Right ventricle myocardium inferior (tissue), 1 donor: ENCODE data around the gene TSPAN18. TPM values are rescaled to one million over a fixed set of nuclear protein-coding genes. Genes with fewer than 3 reads are reported as not detected.
"Not testable (repeated sequence)": the region's sequence is repeated elsewhere in the genome, so short reads cannot be mapped to it uniquely, and the experiment has no call there.

Experiments
- ATAC-seq: fragments of 200-7000 bp; cut with Tn5 transposase; one replicate; pipeline ENCODE4 v1.9.1; 2020; ENCODE audit warnings: mild to moderate bottlenecking, moderate library complexity
- DNase-seq: peaks from one replicate; pipeline ENCODE4 v3.0.0; 2021; ENCODE audit errors: missing footprints
- intact Hi-C: fragments of 100-400 bp; cut with DNase I; formaldehyde crosslinking; loops from one replicate; pipeline ENCODE4 v1.11.0; 2022
- total RNA-seq: library from RNA; stranded (reverse); fragmentation: NEBNext Ultra II Directional; extraction: Animal tissue kit (Norgen Biotek cat#: 25700); gene quantifications from one replicate; pipeline ENCODE4 v1.2.1, GENCODE V29; 2021
- donor health status: DM: no; HTN: yes; CAD: no; lungs with severe emphysema.

The TSPAN18 gene
- total RNA-seq, 1 donor from 2014 or later: 115 TPM

- intact Hi-C loops: loop anchor here (5.0 kb wide), 1 partner anchor 50 kb away; no protein-coding TSS in a partner anchor
- peak; percentile 80 for ATAC-seq
- DNase-seq: peak; percentile 77
Measured at GRCh38 chr11:44861849-44862557, 135.2 kb downstream of the TSPAN18 start.

GRCh38 chr11:44862558-44863101 is 135.9 kb downstream of the TSPAN18 start:
- ATAC-seq (no peak), DNase-seq (no peak)
- intact Hi-C loops: loop anchor here (5.0 kb wide), 1 partner anchor 50 kb away; no protein-coding TSS in a partner anchor

DNA sequence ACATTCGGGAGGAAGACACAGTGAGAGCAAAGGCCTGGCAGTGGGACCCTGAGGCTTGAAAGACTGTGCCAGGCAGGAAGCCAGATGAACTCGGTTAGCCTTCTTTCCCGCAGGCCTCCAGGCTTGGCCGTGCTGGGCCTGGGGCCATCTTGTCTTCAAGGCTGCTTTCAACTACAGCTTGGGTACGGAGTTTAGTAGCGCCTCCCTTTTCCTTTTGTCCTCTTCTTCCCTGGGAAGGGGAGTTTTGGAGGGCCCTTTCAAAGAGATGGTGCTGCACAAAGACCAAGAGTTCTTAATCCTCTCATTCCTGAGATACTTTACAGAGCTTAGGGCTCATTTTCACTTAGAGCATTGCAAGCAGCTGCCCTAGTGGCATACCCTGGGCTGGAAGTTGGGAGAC is 136.5 kb downstream of the TSPAN18 start:
- intact Hi-C loops: loop anchor here (5.0 kb wide), 1 partner anchor 51 kb away; no protein-coding TSS in a partner anchor
- DNase-seq: no peak
- no peak for ATAC-seq

- ATAC-seq (peak; percentile 53), DNase-seq (peak; percentile 83)
- intact Hi-C loops: no loop called here
Measured at GRCh38 chr11:44865866-44866272, 139.1 kb downstream of the TSPAN18 start.

DNA sequence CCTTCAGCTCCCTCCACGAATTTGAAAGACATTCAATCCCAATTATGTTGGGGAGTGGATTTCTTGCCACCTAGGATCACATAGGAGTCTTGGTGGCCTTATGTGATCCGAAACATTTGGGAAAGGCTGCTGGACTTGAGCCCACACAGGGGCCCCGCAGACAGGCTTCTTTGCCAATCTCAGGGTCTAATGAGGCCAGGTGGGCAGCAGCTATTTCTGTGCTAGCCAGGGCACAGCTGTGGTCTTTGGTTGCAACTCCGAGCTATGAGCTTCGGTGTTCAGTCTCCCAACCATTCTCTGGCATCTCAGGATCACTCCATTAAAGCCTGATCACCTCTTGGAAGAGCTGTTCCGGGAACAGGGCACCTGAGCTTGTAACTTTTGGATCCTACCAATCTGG is 139.5 kb downstream of the TSPAN18 start:
- intact Hi-C loops: no loop called here
- no peak for DNase-seq
- no peak for ATAC-seq

GRCh38 chr11:44868021-44868420 is 141.3 kb downstream of the TSPAN18 start:
- intact Hi-C loops: loop anchor here (2.0 kb wide), 1 partner anchor 101 kb away; no protein-coding TSS in a partner anchor
- no peak for DNase-seq

DNA sequence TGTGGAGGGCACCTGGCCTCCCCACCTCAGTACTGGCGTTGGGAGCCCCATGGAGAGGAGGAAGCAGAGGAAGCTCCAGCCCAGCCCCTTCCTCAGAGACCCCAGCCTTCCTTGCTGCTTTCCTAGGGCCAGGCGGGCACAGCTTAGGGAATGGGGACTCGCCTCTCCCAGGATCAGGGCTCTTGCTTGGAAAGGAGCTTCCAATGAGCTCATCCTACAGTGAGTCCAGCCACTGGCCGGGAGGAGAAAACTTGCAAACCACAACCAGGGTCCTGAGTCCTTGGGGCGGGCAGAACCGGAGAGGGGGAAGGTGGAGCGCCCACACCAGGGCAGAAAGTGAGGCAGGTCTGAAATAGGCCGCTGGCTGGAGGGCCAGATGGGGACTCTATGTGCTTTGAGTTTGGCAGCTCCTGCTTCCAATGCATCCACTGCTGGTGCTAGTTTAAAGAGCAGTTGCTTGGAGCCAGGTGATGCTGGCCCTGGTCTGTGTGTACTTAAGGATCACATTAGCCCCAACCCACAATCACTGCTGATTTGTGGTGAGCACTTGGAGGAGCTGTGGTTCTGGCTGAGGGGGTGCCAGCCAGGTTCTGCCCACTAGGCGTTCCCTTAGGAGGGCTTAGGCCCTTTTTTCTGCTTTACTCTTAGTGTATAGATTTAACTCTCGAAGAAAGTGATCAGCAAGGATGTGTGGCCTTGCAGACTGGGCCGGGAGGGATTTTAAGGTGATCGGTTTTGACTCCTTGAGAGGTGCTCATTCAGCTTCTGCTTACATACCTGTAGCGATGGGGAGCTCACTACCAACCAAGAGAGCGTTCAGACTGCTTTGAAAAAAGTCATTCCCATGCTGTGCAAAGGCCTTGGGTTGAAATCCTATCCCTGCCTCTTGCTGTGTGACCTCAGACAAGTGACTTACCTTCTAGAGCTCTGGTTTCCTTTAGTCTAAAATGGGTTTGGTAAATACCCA is 142.0 kb downstream of the TSPAN18 start:
- intact Hi-C loops: loop anchor here (2.0 kb wide), 1 partner anchor 102 kb away; no protein-coding TSS in a partner anchor
- peak; percentile 61 for ATAC-seq
- no peak for DNase-seq

More at GRCh38 chr11:44868021-44868420, 141.3 kb downstream of the TSPAN18 start:
- no peak for ATAC-seq

DNA sequence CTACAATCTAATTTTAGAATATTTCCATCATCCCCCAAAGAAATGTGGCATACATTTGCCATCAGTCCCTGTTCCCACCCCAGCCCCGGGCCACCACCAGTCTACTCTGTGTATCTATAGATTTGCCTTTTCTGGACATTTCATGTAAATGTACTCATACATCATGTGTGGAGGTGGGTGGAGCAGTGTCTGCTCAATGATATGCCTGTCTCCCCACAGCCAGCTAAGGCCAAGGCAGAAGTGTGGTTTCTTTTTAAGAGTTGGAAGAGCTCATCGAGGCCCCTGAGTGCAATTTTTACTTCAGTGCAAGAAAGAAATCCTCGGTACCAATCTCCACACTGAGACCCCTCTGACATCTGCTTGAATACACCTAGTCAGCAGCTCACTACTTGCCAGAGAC is 143.4 kb downstream of the TSPAN18 start:
- intact Hi-C loops: no loop called here
- ATAC-seq (no peak), DNase-seq (no peak)

DNA sequence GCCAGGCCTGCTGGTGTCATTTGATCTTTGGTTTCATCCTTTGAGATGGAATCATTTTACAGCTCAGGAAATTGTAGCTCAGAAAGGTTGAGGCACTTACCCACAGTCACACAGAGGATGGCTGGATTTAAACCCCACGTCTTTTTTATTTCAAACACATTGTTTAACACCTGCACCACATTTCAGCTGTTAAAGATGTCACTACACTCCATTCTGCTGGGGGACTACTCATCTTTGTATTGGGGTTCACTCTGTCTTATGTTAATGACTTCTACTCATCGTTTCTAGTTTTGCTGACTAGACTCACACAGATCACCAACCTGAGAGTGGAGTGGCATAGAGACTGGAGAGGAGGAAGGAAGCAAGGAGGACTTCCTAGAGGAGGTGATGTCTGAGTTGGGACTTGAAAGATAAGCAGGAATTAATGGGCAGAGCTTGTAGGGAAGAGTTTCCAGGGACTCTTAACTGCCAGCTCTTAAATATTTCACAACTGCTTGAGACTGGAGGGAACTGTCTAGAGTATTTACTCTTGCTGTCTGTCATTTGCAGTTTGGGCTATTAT is 143.9 kb downstream of the TSPAN18 start:
- ATAC-seq: no peak

GRCh38 chr11:44871682-44872081 is 144.9 kb downstream of the TSPAN18 start:
- intact Hi-C loops, ATAC-seq, DNase-seq: not testable (repeated sequence)

More for the DNA sequence above, 143.9 kb downstream of the TSPAN18 start:
- intact Hi-C loops: no loop called here
- DNase-seq: no peak

DNA sequence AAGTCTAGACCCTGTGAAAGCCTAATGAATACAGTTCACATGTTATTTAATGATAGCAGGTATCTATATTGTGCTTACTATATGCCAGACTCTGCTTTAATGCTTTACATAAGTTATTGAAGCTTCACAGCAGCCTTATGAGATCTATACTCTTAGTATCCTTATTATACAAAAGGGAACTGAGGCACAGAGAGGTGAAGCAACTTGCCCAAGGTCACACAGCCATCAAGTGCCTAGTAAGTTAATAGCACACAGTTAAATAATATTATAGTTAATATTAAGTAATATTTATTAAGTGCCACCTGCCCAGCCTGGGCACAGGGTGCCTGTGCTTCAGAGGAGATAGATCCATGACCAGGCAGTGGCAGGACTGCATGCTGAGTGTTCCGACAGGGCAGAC is 145.8 kb downstream of the TSPAN18 start:
- DNase-seq: no peak
- ATAC-seq: no peak
- intact Hi-C loops: no loop called here

DNA sequence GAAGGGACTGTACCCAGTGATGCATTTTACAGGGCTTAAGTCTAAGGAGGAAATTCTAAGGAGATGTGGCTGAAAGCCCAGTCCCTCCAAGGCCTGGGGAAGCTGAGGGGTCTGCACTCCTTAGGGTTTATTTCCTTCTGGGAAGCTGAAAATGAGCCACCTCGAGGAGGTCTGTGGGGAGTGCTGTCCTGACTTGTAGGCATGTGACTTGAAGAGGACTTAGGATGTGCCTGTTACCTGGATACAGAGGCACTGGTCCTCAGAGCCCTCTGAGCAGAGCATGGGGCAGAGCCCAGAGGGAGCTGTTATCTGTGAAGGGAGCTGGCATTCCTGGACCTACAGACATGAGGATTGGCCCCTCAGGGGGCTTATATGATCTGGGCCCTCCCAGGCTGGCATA is 146.8 kb downstream of the TSPAN18 start:
- ATAC-seq (no peak), DNase-seq (no peak)
- intact Hi-C loops: no loop called here

GRCh38 chr11:44874284-44874683 is 147.5 kb downstream of the TSPAN18 start:
- ATAC-seq (no peak), DNase-seq (no peak)
- intact Hi-C loops: no loop called here

DNA sequence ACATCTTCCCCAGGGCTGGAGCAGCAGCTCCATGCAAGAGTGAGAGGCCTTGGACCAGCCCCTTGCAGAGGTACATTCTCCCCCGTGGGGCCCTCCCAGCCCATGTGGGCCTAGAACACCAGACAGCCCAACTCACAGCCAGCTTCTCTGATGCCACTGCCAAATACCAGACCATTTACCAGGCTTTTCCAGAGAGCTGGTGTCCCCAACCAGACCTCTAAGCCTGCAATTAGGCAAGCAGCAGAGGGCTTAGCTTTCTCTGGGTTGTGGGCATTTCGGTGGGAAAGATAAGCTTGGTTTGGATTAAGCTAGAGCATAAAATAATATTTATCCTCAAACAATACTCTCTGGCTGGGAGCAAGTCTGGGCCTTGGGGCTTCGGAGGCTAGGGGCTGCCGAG is 148.3 kb downstream of the TSPAN18 start:
- DNase-seq: no peak
- no peak for ATAC-seq
- intact Hi-C loops: no loop called here

- intact Hi-C loops: no loop called here
- ATAC-seq: no peak
- no peak for DNase-seq
Measured at GRCh38 chr11:44876194-44876723, 149.5 kb downstream of the TSPAN18 start.

DNA sequence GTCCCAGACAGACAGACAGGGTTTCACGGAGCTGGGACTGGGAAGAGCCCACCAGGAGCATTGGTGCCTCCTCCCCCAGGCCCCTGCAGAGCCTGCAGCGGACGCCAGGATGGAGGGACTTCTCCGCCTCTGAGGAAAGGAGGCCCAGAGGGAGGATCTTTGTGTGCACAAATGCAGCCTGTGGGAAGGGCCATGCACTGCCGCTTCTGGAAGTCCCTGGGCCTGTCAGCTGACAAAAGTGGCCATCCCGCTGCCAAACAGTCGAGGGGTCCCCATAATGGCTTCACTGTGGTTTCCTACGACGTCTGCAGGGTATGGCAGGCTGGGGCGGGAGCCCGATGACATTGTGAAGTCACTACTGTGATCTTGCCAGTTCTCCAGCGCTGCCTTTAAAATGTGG is 150.1 kb downstream of the TSPAN18 start:
- DNase-seq: no peak
- ATAC-seq: no peak
- intact Hi-C loops: no loop called here

- DNase-seq: no peak
- no peak for ATAC-seq
- intact Hi-C loops: no loop called here
Measured at GRCh38 chr11:44877571-44878497, 151.1 kb downstream of the TSPAN18 start.

GRCh38 chr11:44878711-44879110 is 151.9 kb downstream of the TSPAN18 start:
- intact Hi-C loops: no loop called here
- no peak for ATAC-seq
- no peak for DNase-seq
